Cardiac muscle cell (in vitro differentiated cells and primary cell): ENCODE data around the gene RAB7A. TPM values are rescaled to one million over a fixed set of nuclear protein-coding genes. Genes with fewer than 3 reads are reported as not detected.

ENCODE experiments used
- polyA plus RNA-seq: library from polyadenylated mRNA; unstranded; fragments of >200 nt; fragmentation: Nextera tagmentation; extraction: Ambion mirVana; gene quantifications from 2 replicates; pipeline ENCODE4 v1.2.1, GENCODE V29; 2016
- total RNA-seq: library from RNA; depleted of rRNA; stranded (reverse); fragments of >200 nt; gene quantifications from 2 replicates; pipeline ENCODE4 v1.2.3, GENCODE V29; 2016

Gene RAB7A
- total and polyA plus RNA-seq, 2 experiments from 2014 or later, result 62.3 to 189 TPM

Other genes starting within 250 kb of the RAB7A start
- gene GATA2, start 233.0 kb upstream of the RAB7A start, total RNA-seq, result 17.7 and 18.3 TPM in 2 replicates
- 15.2 and 22.7 TPM in 2 replicates for gene GATA2, start 233.0 kb upstream of the RAB7A start, polyA plus RNA-seq
- gene RPN1, start 75.4 kb upstream of the RAB7A start, total RNA-seq, result 202 and 283 TPM in 2 replicates
- 241 and 328 TPM in 2 replicates for gene RPN1, start 75.4 kb upstream of the RAB7A start, polyA plus RNA-seq
- gene ACAD9, start 153.4 kb downstream of the RAB7A start, total RNA-seq, result 38.3 and 61.2 TPM in 2 replicates
- gene ACAD9, start 153.4 kb downstream of the RAB7A start, polyA plus RNA-seq, result 44.5 and 47.7 TPM in 2 replicates